ENCODE data around the gene TCF4.

DNA sequence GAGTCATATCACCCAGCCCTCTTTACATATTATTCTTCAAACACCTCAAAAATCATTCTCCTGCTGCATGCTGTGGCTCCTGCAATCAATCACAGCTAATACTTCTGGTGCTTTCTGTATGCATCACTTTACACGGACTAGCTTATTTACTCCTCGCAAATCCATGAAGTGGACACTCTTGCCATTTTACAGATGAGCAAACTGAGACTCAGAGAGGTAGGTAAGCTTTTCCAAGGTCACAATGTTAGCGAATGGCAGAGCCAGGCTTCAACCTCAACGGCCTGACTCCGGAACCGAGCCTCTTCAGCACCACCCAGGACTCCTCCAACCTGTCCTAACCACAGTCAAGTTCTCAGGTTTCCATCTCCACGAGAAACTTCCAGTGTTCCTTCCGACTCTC, 36.8 kb downstream of the TCF4 start:
- TF ChIP-seq, protein P1, sequence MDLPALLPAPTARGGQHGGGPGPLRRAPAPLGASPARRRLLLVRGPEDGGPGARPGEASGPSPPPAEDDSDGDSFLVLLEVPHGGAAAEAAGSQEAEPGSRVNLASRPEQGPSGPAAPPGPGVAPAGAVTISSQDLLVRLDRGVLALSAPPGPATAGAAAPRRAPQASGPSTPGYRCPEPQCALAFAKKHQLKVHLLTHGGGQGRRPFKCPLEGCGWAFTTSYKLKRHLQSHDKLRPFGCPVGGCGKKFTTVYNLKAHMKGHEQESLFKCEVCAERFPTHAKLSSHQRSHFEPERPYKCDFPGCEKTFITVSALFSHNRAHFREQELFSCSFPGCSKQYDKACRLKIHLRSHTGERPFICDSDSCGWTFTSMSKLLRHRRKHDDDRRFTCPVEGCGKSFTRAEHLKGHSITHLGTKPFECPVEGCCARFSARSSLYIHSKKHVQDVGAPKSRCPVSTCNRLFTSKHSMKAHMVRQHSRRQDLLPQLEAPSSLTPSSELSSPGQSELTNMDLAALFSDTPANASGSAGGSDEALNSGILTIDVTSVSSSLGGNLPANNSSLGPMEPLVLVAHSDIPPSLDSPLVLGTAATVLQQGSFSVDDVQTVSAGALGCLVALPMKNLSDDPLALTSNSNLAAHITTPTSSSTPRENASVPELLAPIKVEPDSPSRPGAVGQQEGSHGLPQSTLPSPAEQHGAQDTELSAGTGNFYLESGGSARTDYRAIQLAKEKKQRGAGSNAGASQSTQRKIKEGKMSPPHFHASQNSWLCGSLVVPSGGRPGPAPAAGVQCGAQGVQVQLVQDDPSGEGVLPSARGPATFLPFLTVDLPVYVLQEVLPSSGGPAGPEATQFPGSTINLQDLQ (CRISPR knock-in tag; IDR thresholded peaks at IDR 0.05), result no peak
- TF ChIP-seq, protein P2, sequence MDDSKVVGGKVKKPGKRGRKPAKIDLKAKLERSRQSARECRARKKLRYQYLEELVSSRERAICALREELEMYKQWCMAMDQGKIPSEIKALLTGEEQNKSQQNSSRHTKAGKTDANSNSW (CRISPR knock-in tag; IDR thresholded peaks at IDR 0.05; ENCODE audit: borderline replicate concordance), result no peak
- TF ChIP-seq SMARCE1 (IDR thresholded peaks at IDR 0.05; ENCODE audit: borderline replicate concordance), result no peak
- no peak for TF ChIP-seq ZNF274 (CRISPR knock-in tag; IDR thresholded peaks at IDR 0.05)
- no peak for TF ChIP-seq ZNF207 (IDR thresholded peaks at IDR 0.05; ENCODE audit: borderline replicate concordance)

All from HepG2 (cell line).